SHP77 treated with DMSO at 0.1 percent for 48 hours (cell line): ENCODE results near the gene CTDNEP1.

ENCODE experiments used
- DNase-seq: peaks from one replicate; lab custom pipeline; 2025; lab: John Stamatoyannopoulos, UW

CTDNEP1 gene

GRCh38 chr17:7215136-7215638 lies 36.3 kb downstream of the CTDNEP1 start:
- no peak for DNase-seq

- DNase-seq: peak; percentile 99
Measured at GRCh38 chr17:7214300-7215135, 37.0 kb downstream of the CTDNEP1 start.

GRCh38 chr17:7213895-7214299 lies 37.6 kb downstream of the CTDNEP1 start:
- peak; percentile 90 for DNase-seq

- no peak for DNase-seq
Measured at GRCh38 chr17:7211491-7212273, 39.9 kb downstream of the CTDNEP1 start.

GRCh38 chr17:7208754-7209460 lies 42.6 kb downstream of the CTDNEP1 start:
- DNase-seq: no peak

GRCh38 chr17:7208027-7208571 lies 43.4 kb downstream of the CTDNEP1 start:
- no peak for DNase-seq

- no peak for DNase-seq
Measured at GRCh38 chr17:7207120-7208001, 44.2 kb downstream of the CTDNEP1 start.

GRCh38 chr17:7205561-7205960 lies 46.0 kb downstream of the CTDNEP1 start:
- DNase-seq: no peak

GRCh38 chr17:7204828-7205461 lies 46.6 kb downstream of the CTDNEP1 start:
- DNase-seq: peak; percentile 97

- no peak for DNase-seq
Measured at GRCh38 chr17:7204336-7204735, 47.2 kb downstream of the CTDNEP1 start.

GRCh38 chr17:7203391-7203790 lies 48.1 kb downstream of the CTDNEP1 start:
- no peak for DNase-seq

GRCh38 chr17:7196651-7197401 lies 54.7 kb downstream of the CTDNEP1 start:
- DNase-seq: no peak

- DNase-seq: no peak
Measured at GRCh38 chr17:7195971-7196370, 55.6 kb downstream of the CTDNEP1 start.
